ENCODE measurements around the gene ZFY.

The ZFY gene

DNA sequence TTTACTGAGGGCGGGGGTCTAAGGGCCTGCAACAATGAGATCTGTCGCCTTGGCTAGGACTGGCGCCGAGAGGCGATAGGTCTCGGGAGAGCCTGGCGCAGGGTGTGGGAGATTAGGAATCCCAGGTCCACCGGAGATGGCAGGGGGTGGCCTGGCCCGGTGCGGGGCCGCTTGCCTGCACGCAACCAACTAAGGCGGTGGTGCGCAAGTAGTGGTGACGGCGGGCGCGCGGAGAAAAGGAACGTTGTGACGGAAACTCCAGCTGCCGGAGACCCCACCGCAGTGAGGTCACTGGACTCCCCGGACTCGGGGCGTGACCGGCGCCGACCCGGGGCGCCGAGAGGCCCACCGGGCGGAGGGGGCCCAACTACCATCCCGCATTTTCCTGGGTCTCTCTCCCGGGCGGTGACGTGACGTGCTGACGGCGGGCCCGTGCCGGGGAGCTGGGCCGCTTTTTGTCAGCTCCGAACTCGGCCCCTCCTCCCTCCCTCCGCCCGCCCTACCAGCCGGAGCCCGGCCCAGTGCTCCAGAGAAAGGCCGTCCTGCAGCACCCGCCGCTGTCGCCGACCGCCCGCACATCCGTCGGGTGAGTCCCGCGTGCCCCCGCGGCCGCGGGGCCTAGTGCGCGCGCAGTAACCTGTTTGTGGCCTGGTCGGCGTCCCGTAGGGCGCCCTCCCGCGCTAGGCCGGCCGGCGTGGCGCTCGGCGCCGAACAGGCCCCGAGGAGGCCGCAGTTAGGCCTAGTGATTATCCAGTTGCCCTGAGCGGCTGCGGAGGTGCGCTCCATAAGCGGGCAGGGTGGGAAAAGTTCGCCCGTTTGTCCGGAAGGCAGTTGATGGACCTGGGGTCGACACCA lies at the start of gene ZFY:
TSS of gene ZFY (plus strand) at position 521 of the 855 bp plus-strand sequence. CDS start 18,556 bp downstream, outside the sequence.
- FAIRE-seq = no peak

DNA sequence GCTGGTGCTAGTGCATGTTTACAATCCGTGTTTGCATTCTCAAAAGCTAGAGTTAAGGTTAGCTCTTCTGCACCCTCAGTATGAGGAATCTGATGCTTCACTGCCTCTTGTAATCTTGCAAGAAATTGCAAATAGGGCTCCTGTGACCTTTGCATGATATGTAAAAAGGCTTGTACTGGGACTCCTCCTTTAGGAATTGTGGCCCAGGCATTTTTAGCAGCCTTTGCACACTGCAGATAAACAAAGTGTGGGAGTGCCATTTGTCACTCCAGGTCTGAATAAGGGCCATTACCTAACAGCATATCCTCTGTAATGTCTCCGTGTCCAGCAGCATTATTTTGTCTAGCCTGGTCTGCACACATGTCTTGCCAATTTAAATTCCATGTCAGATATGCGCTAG lies 49.3 kb upstream of the ZFY start:
- FAIRE-seq = no peak

DNA sequence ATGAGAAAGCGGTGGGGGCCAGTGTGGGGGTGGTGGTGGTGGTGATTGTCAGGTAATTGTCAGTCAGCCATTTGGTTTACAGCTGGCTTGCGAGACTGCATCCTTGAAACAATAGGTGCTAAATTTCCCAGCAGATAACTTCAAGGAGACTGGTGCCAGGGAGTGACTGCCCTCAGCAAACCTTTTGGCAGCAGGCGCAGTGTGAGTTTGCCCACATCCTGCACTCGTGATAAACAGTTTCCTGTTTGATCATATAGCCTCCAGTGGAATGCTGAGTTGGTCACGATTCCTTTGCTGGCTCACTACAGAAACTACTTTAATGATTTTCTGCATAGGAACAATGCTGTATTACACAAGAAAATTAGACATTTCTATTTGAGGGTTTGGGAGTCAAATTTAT lies 47.8 kb upstream of the ZFY start:
- FAIRE-seq = no peak

DNA sequence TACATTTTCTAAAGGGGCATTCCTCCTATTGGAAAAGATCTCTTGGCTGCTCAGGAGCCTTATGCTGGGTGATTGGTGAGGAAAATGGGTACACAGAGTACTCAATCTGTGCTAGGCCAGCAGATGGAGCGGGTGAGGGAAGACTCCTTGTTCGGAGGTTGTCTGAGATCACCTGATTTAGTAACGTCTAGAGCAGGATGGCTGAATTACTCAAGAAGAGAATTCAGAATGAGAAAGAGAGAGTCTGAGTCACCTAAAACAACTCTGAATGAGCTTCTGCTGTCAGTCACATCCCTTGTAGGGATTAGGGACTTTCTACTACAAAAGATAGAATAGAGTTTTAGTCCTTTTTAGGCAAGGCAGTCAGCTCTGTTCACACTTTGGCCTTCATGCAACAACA lies 47.2 kb upstream of the ZFY start:
- FAIRE-seq = no peak

DNA sequence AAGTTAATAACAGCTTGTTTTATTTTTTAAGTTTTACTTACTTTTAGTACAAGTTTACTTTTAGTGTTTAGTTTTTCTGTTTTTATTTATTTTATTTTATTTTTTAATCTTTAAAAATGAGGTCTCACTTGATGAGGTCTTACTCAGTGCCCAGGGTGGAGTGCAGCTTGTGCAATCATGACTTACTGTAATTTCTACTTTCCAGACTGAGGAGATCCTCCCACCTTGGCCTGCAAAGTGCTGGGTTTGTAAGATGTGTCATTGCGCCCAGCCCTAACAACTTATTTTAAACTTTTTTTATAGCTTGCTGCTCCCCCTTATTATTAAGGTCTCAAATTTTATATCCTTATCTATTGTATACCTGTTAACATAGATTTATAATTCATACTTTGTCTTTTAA lies 41.7 kb upstream of the ZFY start:
- FAIRE-seq = no peak

DNA sequence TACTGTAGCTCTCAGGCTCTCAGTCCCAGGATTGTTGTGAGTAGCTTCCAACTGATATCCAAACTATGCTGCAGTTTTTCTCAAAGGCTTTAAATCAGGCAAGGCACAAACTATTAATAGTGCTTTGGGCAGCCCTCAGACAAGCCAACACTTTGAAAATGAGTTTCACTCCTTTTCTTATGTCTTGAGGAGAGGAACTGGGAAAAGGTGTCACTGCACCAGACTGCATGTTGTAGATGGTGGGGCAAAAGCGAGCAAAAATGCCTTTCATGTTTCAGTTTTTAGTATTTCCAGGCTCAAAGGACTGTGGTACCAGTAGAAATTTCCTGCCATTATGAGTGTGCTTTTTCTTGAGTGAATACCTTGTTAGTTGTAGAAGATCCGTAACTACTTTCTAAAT lies 39.1 kb upstream of the ZFY start:
- FAIRE-seq = no peak

DNA sequence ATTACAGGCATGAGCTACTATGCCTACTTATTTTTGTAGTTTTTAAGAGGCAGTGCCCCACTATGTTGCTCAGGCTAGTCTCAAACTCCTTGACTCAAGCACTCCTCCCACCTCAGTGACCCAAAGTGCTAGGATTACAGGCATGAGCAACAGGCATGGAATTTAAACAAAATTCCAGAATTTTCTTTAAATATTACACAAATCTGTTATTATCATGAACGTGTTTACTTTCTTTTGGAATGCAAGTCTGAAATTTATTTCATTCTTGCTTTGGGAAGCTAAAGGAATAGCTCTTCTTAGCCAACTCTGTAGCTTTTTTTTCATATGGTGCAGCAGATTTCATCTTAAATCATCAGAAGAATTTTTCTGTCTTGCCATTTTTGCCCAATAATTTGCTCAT lies 27.8 kb upstream of the ZFY start:
- FAIRE-seq = no peak

DNA sequence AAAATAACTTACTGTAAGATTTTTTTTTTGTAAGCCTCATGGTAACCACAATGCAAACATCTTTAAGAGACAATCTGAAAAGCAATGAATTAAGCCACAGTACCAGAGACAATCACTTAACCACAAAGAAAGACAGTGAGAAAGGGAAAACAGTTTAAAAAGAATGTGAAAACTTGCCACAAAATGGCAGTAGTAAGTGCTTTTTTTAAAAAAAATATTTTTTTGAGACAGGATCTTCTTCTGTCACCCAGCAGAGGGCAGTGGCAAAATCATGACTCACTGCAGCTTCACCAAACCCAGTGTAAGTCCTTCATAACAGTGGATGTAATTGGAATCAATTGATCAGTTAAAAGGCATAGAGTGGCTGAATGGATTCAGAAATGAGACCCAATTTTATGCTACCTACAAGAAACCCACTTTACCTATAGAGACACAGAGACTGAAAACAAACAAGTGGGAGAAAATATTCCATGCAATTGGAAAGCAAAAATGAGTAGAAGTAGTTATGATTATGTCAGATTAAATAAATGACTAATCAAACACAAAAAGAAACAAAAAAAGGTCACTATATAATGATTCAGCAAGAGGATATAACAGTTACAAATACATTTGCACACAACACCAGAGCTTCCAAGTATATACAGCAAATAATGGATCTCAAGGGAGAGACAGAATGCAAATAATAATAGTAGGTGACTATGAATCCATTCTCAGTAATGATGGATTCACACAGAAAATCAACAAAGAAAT lies 21.9 kb upstream of the ZFY start:
- FAIRE-seq = no peak

DNA sequence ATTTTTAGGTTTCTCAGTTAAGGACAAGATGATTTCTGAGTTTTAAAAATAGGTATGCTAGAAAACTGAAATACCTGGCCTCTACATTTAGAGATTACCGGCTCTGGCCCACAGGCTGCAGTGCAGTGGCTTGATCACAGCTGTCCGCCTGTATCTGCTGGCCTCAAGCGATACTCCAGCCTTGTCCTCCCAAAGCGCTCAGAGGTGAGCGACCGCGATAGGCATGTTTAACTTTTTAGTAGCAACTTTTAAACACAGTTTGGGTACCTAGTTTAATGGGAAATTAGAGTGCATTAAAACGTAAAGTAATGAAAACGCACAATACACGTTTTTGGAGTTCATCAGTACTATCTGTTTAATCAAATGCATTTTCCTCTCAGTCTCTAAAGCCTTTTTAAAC lies 1.1 kb upstream of the ZFY start:
- FAIRE-seq = no peak

DNA sequence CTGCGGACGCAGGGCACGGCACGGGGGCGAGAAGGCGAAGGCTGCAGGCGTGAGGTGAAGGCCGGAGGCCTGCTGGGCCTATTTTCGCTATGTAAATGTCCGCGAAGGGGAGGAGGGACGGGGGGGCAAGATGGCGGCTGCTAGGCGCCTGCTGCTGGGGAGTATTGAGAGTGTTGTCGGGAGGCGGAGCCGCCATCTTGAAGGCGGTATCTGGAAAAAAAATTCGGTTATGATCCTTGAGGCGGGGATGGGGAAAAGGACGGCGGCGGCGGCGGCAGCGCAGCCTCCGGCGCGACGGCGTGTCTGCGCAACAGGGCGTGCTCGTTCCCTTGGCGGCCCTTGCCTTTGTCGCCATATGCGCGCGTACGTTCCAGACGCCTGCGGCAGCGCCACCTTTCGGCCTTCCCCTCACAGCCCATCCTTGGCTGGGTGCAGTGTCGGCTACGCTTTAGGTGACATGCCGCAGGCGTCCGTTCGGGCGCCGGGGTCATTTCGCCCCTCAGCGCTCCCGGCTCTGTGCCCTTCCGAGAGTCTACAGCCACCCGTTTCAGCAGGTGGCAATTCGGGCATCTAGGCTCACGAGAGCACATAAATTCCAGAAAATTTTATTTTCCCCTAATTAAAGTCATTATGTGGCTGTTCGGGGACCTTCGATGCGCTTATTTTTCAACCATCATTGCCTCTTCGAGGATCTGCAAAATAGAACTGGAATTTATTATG lies 695 bp downstream of the ZFY start:
- FAIRE-seq = no peak

DNA sequence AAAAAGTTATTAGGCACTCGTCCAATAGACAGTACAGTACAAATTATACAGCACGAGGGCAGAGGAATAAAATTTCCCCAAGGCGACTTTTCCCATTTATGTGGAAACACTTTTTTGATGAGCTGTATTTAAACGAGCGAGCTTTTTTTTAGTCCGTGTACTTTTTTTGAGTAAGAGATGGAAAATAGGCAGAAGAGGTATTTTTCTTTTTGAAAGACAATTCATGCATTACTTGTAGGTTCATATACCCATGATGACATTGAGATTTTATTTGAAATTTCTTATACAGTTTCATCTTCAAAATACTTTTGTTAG lies 1.2 kb downstream of the ZFY start:
- FAIRE-seq = no peak

DNA sequence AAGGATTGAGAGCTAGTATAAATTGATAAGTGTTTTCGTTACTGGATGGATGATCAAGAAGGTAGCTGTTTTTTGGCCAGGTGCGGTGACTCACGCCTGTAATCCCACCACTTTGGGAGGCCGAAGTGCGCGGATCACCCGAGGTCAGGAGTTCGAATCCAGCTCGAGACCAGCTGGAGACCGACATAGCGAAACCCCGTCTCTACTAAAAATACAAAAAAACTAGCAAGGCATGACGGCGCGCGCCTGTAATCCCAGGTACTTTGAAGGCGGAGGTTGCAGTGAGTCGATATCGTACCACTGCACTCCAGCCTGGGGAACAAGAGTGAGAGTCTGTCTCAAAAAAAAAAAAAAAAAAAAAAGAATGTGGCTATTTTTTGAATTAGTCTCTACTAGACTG lies 2.0 kb downstream of the ZFY start:
- FAIRE-seq = no peak

DNA sequence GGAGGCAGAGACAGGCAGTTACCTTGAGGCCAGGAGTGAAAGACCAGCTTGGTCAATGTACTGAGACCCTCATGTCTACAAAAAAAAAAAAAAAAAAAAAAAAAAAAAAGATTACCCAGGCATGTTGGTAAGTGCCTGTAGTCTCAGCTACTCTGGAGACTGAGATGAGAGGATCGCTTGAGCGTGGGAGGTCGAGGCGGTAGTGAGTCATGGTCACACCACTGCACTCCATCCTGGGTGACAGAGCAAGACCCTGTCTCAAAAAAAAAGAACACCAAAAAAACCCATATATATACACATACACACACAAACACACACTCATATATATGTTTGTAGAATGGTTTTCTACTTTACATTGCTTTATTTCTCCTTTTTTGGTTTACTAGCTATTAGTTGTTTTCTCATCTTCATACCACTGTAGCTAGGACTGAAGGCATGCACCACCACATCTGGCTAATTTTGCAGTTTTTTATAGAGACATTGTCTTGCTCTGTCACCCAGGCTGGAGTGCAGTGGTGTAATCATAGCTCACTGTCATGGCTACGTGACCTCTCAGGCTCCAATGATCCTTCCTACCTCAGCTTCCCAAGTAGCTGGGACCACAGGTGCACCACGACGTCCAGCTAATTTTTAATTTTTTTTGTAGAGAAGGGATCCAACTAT lies 14.5 kb downstream of the ZFY start:
- FAIRE-seq = no peak

DNA sequence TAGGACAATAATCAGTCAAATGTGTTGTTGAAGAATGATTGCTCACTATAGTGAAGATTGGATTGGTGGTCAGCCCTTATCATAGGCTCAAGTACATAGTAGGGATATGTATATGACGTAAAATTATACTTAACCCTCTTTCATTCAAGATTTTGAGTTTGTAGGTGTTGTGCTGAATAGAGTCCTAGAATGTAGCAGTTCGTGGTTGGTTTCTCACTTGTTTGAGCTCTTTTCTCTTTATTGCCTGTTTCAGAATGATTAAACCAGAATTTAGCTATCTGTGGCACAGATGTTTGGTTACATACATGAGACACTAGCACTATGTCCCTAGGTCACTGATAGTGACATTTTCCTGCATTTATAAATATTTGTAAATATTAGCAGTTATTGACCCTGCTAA lies 15.5 kb downstream of the ZFY start:
- no peak for FAIRE-seq

DNA sequence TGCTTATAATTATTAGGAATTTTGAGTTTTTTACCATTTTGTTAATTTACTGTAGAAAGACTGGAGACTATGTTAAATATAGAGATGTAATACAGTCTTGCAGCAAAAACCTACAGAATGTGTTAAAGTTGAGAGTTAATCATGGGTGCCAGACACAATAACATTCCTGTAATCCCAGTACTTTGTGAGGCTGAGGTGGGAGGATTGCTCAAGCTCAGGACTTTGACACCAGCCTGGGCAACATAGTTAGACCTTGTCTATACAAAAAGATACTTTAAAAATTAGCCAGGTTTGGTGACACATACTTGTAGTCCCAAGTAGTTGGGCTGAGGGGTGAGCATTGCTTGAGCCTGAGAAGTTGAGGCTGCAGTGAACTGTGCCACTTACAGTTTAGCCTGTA lies 17.7 kb downstream of the ZFY start:
- FAIRE-seq = no peak

DNA sequence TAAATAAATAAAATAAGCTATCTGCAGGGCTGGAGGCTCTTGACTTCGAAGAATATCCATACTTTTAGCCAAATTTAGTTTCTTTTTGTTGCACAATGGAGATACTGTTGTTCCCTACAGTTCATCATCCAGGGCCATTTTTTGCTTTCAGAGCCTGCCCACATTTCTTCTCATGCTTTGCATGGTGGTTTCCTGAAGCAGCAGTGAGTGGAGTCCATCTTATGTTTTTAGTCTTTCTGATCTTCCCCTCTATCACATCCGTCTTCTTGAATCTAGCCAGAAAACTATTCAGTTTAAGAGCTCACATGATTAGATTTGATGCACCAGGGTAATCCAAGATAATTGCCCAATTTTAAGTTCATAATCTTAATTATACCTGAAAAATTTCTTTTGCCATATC lies 19.6 kb downstream of the ZFY start:
- no peak for FAIRE-seq

DNA sequence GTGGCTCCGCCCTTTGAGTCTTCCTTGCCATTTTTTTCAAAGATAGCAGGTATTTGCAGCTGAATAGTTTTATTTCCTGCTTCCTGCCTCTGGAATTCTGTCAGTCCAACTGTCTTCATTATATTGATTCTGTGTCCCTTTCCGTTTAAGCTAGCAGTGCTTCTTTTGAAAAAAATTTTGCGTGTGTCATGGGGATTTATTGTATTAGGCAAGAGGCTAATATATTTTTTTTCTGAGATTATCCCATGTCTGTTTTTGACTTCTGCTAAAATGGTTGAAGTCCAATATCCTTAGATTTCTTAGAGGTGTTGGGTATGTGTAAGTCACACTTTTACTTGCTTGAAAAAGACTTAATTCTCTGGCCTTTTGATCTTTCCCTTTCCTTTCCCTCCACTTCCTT lies 20.4 kb downstream of the ZFY start:
- no peak for FAIRE-seq

DNA sequence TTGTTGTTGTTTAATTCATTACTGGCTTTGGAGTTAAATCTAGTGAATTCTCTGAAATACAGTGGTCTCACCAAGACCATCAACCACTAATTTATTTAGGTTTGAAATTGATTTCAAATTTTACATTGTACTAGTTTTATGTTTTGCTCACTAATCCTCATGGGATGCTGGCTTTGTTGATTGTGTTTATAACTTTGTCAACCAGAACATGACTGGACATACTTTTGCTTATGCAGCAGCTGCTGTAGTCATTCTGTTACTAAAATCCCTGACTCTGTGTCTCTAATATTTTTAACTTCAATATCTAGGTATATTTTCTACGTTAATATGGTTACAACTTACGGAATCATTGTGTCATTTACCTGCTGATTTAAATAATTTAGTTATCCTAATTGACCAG lies 26.9 kb downstream of the ZFY start:
- no peak for FAIRE-seq

DNA sequence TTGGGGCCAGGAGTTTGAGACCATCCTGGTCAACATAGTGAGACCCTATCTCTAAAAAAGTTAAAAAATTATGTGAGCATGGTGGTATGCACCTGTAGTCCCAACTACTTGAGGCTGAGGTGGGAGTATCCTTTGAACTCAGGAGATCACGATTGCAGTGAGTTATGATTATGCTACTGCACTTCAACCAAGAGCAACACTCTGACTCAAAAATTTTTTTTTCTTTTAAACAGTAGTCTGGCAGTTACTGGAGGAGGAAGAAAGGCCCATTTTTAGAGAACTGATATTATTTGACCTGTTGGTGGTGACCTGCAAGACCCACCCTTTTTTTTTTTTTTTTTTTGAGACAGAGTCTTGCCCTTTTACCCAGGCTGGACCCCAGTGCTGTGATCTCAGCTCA lies 29.6 kb downstream of the ZFY start:
- no peak for FAIRE-seq

DNA sequence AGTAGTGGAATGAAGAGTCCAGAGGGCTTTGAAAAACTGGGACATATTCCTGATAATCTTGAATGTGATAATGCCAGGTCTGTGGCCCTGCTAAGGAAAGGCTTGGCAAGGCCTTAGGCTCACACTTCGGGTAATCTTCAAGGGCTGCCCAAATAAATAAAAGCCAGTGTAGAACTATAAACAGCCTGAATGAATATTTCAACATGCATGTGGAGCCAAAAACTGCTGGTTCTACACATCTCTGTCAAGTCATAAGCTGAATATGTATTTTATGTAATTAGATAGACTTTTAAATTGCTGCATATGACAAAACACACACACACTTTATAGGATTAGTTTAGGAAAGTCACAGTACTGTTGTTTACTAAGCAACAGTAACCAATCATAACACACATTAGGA lies 30.4 kb downstream of the ZFY start:
- FAIRE-seq = no peak

DNA sequence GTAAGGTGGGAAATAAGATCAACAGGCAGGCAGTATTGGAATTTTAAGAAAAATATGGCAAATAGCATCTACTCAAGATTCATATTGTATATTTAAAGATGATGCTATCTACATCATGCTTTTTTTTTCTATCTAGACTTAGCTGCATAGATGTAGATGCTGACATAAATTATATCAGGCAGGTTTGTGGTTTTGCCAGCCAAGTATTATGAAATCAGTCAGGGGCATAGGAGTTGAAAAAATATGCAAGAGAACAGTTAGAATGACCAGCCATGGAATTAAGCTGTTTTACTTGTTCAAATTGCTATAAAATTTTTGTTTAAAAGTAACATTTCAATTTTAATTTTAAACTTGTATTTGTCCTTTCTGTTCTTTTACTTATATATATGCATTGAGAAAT lies 34.4 kb downstream of the ZFY start:
- no peak for FAIRE-seq

DNA sequence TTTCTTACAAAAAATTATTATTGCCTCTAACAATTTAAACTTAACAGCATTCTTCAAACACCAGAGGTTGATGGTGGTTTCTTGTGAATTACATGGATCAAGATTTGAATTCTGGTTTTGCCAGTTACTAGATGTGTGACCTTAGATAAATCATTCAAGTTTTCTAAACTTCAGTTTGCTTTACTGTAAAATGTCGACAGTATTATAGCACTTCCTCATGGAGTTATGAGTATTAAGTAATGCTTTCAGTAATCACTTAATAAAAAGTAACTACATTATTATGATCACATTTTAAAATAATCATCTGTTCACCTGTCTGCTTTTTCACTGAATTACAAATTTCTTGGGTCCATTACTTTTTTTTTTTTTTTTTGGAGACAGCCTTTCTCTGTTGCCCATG lies 37.5 kb downstream of the ZFY start:
- peak; percentile 76 for FAIRE-seq

DNA sequence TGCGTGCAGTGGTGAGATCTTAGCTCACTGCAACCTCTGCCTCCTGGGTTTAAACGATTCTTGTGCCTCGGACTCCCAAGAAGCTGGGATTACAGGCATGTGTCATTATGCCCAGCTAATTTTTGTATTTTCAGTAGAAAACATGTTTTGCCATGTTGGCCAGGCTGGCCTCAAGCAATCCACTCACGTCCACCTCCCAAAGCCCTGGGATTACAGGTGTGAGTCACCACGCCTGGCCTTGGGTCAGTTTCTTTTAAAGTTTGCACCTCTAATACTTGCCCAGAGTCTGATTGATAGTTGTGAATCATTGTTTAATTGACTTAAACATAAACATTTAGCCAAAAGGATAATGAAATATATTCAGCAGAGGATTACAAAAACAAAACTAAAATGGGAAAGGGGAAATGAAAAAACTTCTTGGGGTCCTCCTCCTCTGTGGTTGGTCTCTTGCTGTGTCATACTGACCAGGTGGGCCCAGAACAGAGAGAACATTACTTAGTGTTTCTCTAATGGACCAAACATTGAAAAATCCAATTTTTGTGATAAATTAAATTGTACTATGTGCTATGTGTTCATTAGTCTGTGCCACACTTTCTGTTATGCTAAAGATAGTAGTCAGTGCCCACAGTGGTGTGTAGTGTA lies 38.0 kb downstream of the ZFY start:
- no peak for FAIRE-seq
